ENCODE measurements around the gene LRRC1.
A peak's percentile ranks its signal among the peaks of the same experiment; 100 is the strongest.

The LRRC1 gene

DNA sequence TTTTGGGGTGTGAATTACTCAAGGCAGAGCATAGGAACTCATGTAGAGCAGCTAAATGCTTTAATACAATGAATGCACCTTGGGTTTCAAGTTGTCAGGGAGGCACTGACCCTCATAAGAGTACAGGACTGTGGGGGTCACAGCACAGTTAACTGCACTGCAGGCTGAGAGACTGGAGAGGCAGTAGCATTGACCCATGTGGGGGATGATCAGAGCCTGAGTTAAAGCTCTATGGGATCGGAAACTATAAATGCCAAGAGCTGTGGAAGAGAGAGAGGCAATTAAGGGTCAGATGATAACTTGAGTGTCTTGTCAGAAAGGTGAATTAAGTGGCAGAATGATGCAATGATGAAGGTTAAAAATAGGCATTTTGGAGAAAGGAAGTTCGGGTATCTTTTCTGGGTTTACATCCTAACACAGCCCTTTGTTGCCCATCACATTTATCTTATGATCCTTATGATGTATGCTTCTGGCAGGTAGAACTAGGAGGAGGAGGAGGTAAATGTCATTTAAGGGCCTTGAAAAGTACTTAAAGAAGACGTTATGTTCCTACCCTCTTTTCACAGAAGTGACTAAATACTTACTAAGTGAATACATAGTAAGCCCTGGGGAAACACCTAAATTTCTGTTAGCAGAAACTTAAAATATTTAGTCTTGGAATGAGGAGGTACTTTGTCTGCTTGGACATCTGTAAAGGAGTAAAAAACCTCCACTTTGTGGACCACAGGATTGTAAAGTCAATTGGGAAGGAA is 24.2 kb downstream of the LRRC1 start (continued):
- TF ChIP-seq GLI2 (tag by site-specific recombination; IDR thresholded peaks at IDR 0.05; ENCODE audit: borderline replicate concordance, low read depth) (no peak), ZNF585B (tag by site-specific recombination; IDR thresholded peaks at IDR 0.05) (no peak), ZNF292 (tag by site-specific recombination; IDR thresholded peaks at IDR 0.05; ENCODE audit: borderline replicate concordance, low read depth) (no peak), ZNF324 (tag by site-specific recombination; IDR thresholded peaks at IDR 0.05) (no peak), SALL2 (tag by site-specific recombination; IDR thresholded peaks at IDR 0.05; ENCODE audit: borderline replicate concordance) (no peak), ZNF366 (tag by site-specific recombination; conservative IDR thresholded peaks at IDR 0.05) (no peak), ZNF555 (tag by site-specific recombination; conservative IDR thresholded peaks at IDR 0.05) (no peak), ZNF548 (tag by site-specific recombination; IDR thresholded peaks at IDR 0.05) (no peak)

- CTCF ChIA-PET: interaction anchor here (0.6 to 0.7 kb wide), 2 partner anchors 535 to 1432 kb away, joined by 3 read pairs; no protein-coding TSS in a partner anchor
- Histone ChIP-seq H3K36me3 (ENCODE audit: control insufficient read depth in 2 of 2, insufficient read depth in 1 of 2, low read length in 2 of 2) (no peaks in the 10 kb centered on the region), H3K27ac (ENCODE audit: extremely low read depth, low read depth, low read length) (no peak overlapping the region), H3K4me3 (ENCODE audit: low read depth, low read length) (no peak overlapping the region), H3K9me3 (ENCODE audit: control insufficient read depth, insufficient read depth, low read depth, low read length) (no peaks in the 10 kb centered on the region), H3K4me1 (ENCODE audit: control insufficient read depth, insufficient read depth, low read length) (peaks cover 41% of the 10 kb centered on the region)
- POLR2A ChIA-PET: no interaction called here
- TF ChIP-seq ZNF37A (tag by site-specific recombination; IDR thresholded peaks at IDR 0.05) (no peak), ZNF785 (tag by site-specific recombination; IDR thresholded peaks at IDR 0.05) (no peak), TRIM28 (IDR thresholded peaks at IDR 0.05; ENCODE audit: borderline replicate concordance, low read length) (peak; percentile 49; the same call in 1 of the 2 replicates), PRDM1 (tag by site-specific recombination; IDR thresholded peaks at IDR 0.05) (peak; percentile 61), ZNF544 (tag by site-specific recombination; IDR thresholded peaks at IDR 0.05) (no peak)
Measured at GRCh38 chr6:53822401-53823125, 27.8 kb downstream of the LRRC1 start.

DNA sequence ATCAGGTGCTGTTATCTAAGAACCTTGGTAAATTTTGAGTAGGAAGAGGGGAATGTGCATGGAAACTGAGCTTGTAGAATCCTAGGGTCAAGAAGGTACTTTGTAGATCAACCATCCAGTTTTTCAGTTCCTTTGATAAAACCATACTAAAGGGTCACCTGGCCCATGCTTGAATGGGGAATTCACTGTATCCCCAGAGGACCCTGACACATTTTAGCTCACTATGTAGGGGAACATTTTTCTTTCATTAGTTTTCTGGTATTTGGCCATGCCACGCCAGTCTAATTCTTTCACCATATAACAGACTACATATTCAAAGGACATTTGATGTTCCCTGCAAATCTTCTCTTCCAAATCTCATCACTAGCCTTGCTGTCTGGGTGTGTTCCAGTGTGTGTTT is 29.9 kb downstream of the LRRC1 start:
- Histone ChIP-seq H3K9me3 (ENCODE audit: control insufficient read depth, insufficient read depth, low read depth, low read length) (no peaks in the 10 kb centered on the region), H3K36me3 (ENCODE audit: control insufficient read depth in 2 of 2, insufficient read depth in 1 of 2, low read length in 2 of 2) (no peaks in the 10 kb centered on the region), H3K27ac (ENCODE audit: extremely low read depth, low read depth, low read length) (no peak overlapping the region), H3K4me3 (ENCODE audit: low read depth, low read length) (no peak overlapping the region), H3K4me1 (ENCODE audit: control insufficient read depth, insufficient read depth, low read length) (peaks cover 52% of the 10 kb centered on the region)
- ChIA-PET POLR2A (no interaction called here), CTCF (interaction anchor here (0.8 kb wide), 1 partner anchor 90 kb away, joined by 3 read pairs; no protein-coding TSS in a partner anchor)
- TF ChIP-seq ZNF660 (tag by site-specific recombination; IDR thresholded peaks at IDR 0.05): no peak
- no peak for TF ChIP-seq ZNF16 (tag by site-specific recombination; IDR thresholded peaks at IDR 0.05; ENCODE audit: low read depth)
- no peak for TF ChIP-seq ZNF202 (tag by site-specific recombination; IDR thresholded peaks at IDR 0.05; ENCODE audit: borderline replicate concordance)
- no peak for TF ChIP-seq ZNF2 (tag by site-specific recombination; IDR thresholded peaks at IDR 0.05)
- no peak for TF ChIP-seq ZNF626 (tag by site-specific recombination; IDR thresholded peaks at IDR 0.05)
- no peak for TF ChIP-seq ZNF513 (tag by site-specific recombination; IDR thresholded peaks at IDR 0.05)
- TF ChIP-seq ZNF404 (tag by site-specific recombination; IDR thresholded peaks at IDR 0.05): no peak
- no peak for TF ChIP-seq ZNF292 (tag by site-specific recombination; IDR thresholded peaks at IDR 0.05; ENCODE audit: borderline replicate concordance, low read depth)
- TF ChIP-seq, protein P1, sequence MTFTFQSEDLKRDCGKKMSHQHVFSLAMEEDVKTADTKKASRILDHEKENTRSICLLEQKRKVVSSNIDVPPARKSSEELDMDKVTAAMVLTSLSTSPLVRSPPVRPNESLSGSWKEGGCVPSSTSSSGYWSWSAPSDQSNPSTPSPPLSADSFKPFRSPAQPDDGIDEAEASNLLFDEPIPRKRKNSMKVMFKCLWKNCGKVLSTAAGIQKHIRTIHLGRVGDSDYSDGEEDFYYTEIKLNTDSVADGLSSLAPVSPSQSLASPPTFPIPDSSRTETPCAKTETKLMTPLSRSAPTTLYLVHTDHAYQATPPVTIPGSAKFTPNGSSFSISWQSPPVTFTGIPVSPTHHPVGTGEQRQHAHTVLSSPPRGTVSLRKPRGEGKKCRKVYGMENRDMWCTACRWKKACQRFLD (tag by site-specific recombination; IDR thresholded peaks at IDR 0.05): no peak
- no peak for TF ChIP-seq KLF8 (tag by site-specific recombination; IDR thresholded peaks at IDR 0.05)
- no peak for TF ChIP-seq ZNF544 (tag by site-specific recombination; IDR thresholded peaks at IDR 0.05)
- no peak for TF ChIP-seq ZNF692 (tag by site-specific recombination; IDR thresholded peaks at IDR 0.05)
- no peak for TF ChIP-seq ZIC2 (tag by site-specific recombination; IDR thresholded peaks at IDR 0.05)
- no peak for TF ChIP-seq GFI1B (tag by site-specific recombination; IDR thresholded peaks at IDR 0.05)

Measured in HEK293 (cell line).